IPS-20b (cell line): Measurements from ENCODE around the gene DHX8.

ENCODE experiments used
- H3K27ac ChIP-seq: one replicate; pipeline ENCODE4 v1.5.1; 2013; ENCODE audit warnings: low read length
- H3K27me3 ChIP-seq: 2 replicates; pipeline ENCODE4 v1.6.1; 2013; ENCODE audit warnings: mild to moderate bottlenecking, low read length, inconsistent platforms; ENCODE audit not compliant: insufficient read depth
- H3K36me3 ChIP-seq: 2 replicates; pipeline ENCODE4 v1.6.1; 2013; ENCODE audit warnings: low read depth, mild to moderate bottlenecking, inconsistent platforms, low read length, moderate library complexity; ENCODE audit not compliant: insufficient read depth
- H3K4me1 ChIP-seq: 2 replicates; pipeline ENCODE4 v1.6.1; 2013; ENCODE audit warnings: mild to moderate bottlenecking, control low read depth, inconsistent platforms, low read length, moderate library complexity; ENCODE audit not compliant: insufficient read depth
- H3K4me3 ChIP-seq: 2 replicates; pipeline ENCODE4 v1.5.1; 2013; ENCODE audit warnings: mild to moderate bottlenecking, low read length, inconsistent platforms
- H3K9ac ChIP-seq: 2 replicates; pipeline ENCODE4 v1.6.1; 2013; ENCODE audit warnings: low read depth, mild to moderate bottlenecking, inconsistent platforms, low read length, moderate library complexity
- H3K9me3 ChIP-seq: 2 replicates; pipeline ENCODE4 v1.6.1; 2013; ENCODE audit warnings: mild to moderate bottlenecking, low read depth, low read length, inconsistent platforms; ENCODE audit not compliant: insufficient read depth

DHX8 gene

GRCh38 chr17:43529947-43530287 is 46.1 kb downstream of the DHX8 start:
- Histone ChIP-seq H3K4me1 (peaks cover 44% of the 10 kb centered on the region), H3K9ac (peak overlapping the region; percentile 91; the same call in 1 of the 2 replicates), H3K4me3 (peak overlapping the region; percentile 70; the same call in 1 of the 2 replicates), H3K36me3 (peaks cover 65% of the 10 kb centered on the region), H3K27ac (peak overlapping the region; percentile 93), H3K27me3 (no peaks in the 10 kb centered on the region), H3K9me3 (no peaks in the 10 kb centered on the region)

- H3K9ac ChIP-seq: peak overlapping the region; percentile 91; the same call in 1 of the 2 replicates
- H3K27ac ChIP-seq: peak overlapping the region; percentile 93
- H3K4me3 ChIP-seq: peak overlapping the region; percentile 70
Measured at GRCh38 chr17:43530288-43531081, 46.7 kb downstream of the DHX8 start.

GRCh38 chr17:43531082-43531378 is 47.3 kb downstream of the DHX8 start:
- Histone ChIP-seq H3K36me3 (peaks cover 71% of the 10 kb centered on the region), H3K27ac (peak overlapping the region; percentile 6), H3K4me3 (peak overlapping the region; percentile 30; the same call in 1 of the 2 replicates)

More at GRCh38 chr17:43530288-43531081, 46.7 kb downstream of the DHX8 start:
- H3K4me1 ChIP-seq: peaks cover 41% of the 10 kb centered on the region
- H3K36me3 ChIP-seq: peaks cover 66% of the 10 kb centered on the region
- no peaks in the 10 kb centered on the region for H3K9me3 ChIP-seq
- no peaks in the 10 kb centered on the region for H3K27me3 ChIP-seq

GRCh38 chr17:43531955-43532354 is 48.2 kb downstream of the DHX8 start:
- no peak overlapping the region for H3K9ac ChIP-seq
- peaks cover 77% of the 10 kb centered on the region for H3K36me3 ChIP-seq
- no peaks in the 10 kb centered on the region for H3K27me3 ChIP-seq
- H3K4me1 ChIP-seq: peaks cover 40% of the 10 kb centered on the region
- H3K4me3 ChIP-seq: no peak overlapping the region
- no peak overlapping the region for H3K27ac ChIP-seq
- no peaks in the 10 kb centered on the region for H3K9me3 ChIP-seq

More at GRCh38 chr17:43531082-43531378, 47.3 kb downstream of the DHX8 start:
- Histone ChIP-seq H3K27me3 (no peaks in the 10 kb centered on the region), H3K9ac (peak overlapping the region; percentile 47; the same call in 1 of the 2 replicates), H3K4me1 (peaks cover 40% of the 10 kb centered on the region), H3K9me3 (no peaks in the 10 kb centered on the region)

- no peaks in the 10 kb centered on the region for H3K9me3 ChIP-seq
- no peak overlapping the region for H3K27ac ChIP-seq
- no peak overlapping the region for H3K9ac ChIP-seq
- peaks cover 40% of the 10 kb centered on the region for H3K4me1 ChIP-seq
- no peak overlapping the region for H3K4me3 ChIP-seq
- H3K36me3 ChIP-seq: peaks cover 71% of the 10 kb centered on the region
- H3K27me3 ChIP-seq: no peaks in the 10 kb centered on the region
Measured at GRCh38 chr17:43532581-43532980, 48.8 kb downstream of the DHX8 start.

- H3K9me3 ChIP-seq: no peaks in the 10 kb centered on the region
- H3K27me3 ChIP-seq: no peaks in the 10 kb centered on the region
- peaks cover 38% of the 10 kb centered on the region for H3K4me1 ChIP-seq
- H3K36me3 ChIP-seq: peaks cover 61% of the 10 kb centered on the region
- no peak overlapping the region for H3K9ac ChIP-seq
- no peak overlapping the region for H3K4me3 ChIP-seq
- H3K27ac ChIP-seq: no peak overlapping the region
Measured at GRCh38 chr17:43533699-43534098, 49.9 kb downstream of the DHX8 start.

- Histone ChIP-seq H3K27ac (no peak overlapping the region), H3K4me3 (no peak overlapping the region), H3K27me3 (no peaks in the 10 kb centered on the region), H3K9me3 (no peaks in the 10 kb centered on the region), H3K36me3 (peaks cover 53% of the 10 kb centered on the region), H3K4me1 (peaks cover 25% of the 10 kb centered on the region), H3K9ac (no peak overlapping the region)
Measured at GRCh38 chr17:43534909-43535308, 51.1 kb downstream of the DHX8 start.

GRCh38 chr17:43536236-43536992 is 52.6 kb downstream of the DHX8 start:
- Histone ChIP-seq H3K4me3 (no peak overlapping the region), H3K4me1 (peaks cover 24% of the 10 kb centered on the region), H3K9ac (no peak overlapping the region), H3K36me3 (peaks cover 53% of the 10 kb centered on the region), H3K9me3 (no peaks in the 10 kb centered on the region), H3K27ac (no peak overlapping the region), H3K27me3 (no peaks in the 10 kb centered on the region)

- Histone ChIP-seq H3K9ac (peak overlapping the region; percentile 39; the same call in 1 of the 2 replicates), H3K9me3 (no peaks in the 10 kb centered on the region), H3K27me3 (no peaks in the 10 kb centered on the region), H3K4me3 (peak overlapping the region; percentile 3; the same call in 1 of the 2 replicates), H3K36me3 (peaks cover 18% of the 10 kb centered on the region; the same call in 1 of the 2 replicates), H3K27ac (no peak overlapping the region), H3K4me1 (peaks cover 42% of the 10 kb centered on the region)
Measured at GRCh38 chr17:43540821-43541674, 57.3 kb downstream of the DHX8 start.

- Histone ChIP-seq H3K4me3 (peak overlapping the region; percentile 87), H3K36me3 (0 out of 2 replicates have a peak, but pooled peaks cover 8% of the 10 kb centered on the region), H3K9me3 (no peaks in the 10 kb centered on the region), H3K4me1 (peaks cover 47% of the 10 kb centered on the region), H3K27me3 (peaks cover 14% of the 10 kb centered on the region), H3K27ac (no peak overlapping the region), H3K9ac (peak overlapping the region; percentile 49; the same call in 1 of the 2 replicates)
Measured at GRCh38 chr17:43542859-43543258, 59.1 kb downstream of the DHX8 start.

- Histone ChIP-seq H3K27me3 (peaks cover 18% of the 10 kb centered on the region), H3K9me3 (no peaks in the 10 kb centered on the region), H3K9ac (peak overlapping the region; percentile 95; the same call in 1 of the 2 replicates), H3K36me3 (0 out of 2 replicates have a peak, but pooled peaks cover 8% of the 10 kb centered on the region), H3K4me3 (peak overlapping the region; percentile 87), H3K4me1 (peaks cover 50% of the 10 kb centered on the region), H3K27ac (no peak overlapping the region)
Measured at GRCh38 chr17:43543300-43543699, 59.5 kb downstream of the DHX8 start.
